Aorta (tissue), 5 donors: ENCODE measurements around the gene POLR3C. TPM values are rescaled to one million over a fixed set of nuclear protein-coding genes. Genes with fewer than 3 reads are reported as not detected.

Source experiments
- ATAC-seq: fragments of 200-7000 bp; cut with Tn5 transposase; one replicate; pipeline ENCODE4 v1.9.1; 2022; ENCODE audit warnings: moderate library complexity; ENCODE audit not compliant: low FRiP score
- DNase-seq, 2 donors: peaks; one replicate each; pipeline ENCODE4 v3.0.0-alpha.2; 2020
- H3K27ac ChIP-seq, 2 donors: one replicate each; pipeline ENCODE4 v1.5.1; 2013; ENCODE audit warnings: low read length in 2 of 2, mild to moderate bottlenecking in 2 of 2, moderate library complexity in 2 of 2, control low read depth in 1 of 2, inconsistent platforms in 1 of 2, low read depth in 1 of 2
- H3K27me3 ChIP-seq, 2 donors: one replicate each; pipeline ENCODE4 v1.6.1; 2013; ENCODE audit warnings: control low read depth in 1 of 2, low read length in 1 of 2, mild to moderate bottlenecking in 1 of 2, moderate library complexity in 1 of 2; ENCODE audit not compliant: insufficient read depth in 2 of 2, control insufficient read depth in 1 of 2
- H3K36me3 ChIP-seq, 2 donors: one replicate each; pipeline ENCODE4 v1.6.1; 2013; ENCODE audit warnings: control low read depth in 1 of 2, low read length in 1 of 2, mild to moderate bottlenecking in 1 of 2; ENCODE audit not compliant: insufficient read depth in 2 of 2, control insufficient read depth in 1 of 2
- H3K4me1 ChIP-seq, 2 donors: one replicate each; pipeline ENCODE4 v1.6.1; 2013; ENCODE audit warnings: low read length in 2 of 2, control low read depth in 1 of 2, mild to moderate bottlenecking in 1 of 2, moderate library complexity in 1 of 2; ENCODE audit not compliant: insufficient read depth in 2 of 2, control insufficient read depth in 1 of 2
- H3K4me3 ChIP-seq, 2 donors: one replicate each; pipeline ENCODE4 v1.5.1; 2013; ENCODE audit warnings: low read length in 2 of 2, control low read depth in 1 of 2, mild to moderate bottlenecking in 1 of 2
- H3K9me3 ChIP-seq: one replicate; pipeline ENCODE4 v1.6.1; 2013; ENCODE audit warnings: mild to moderate bottlenecking, low read length; ENCODE audit not compliant: control insufficient read depth
- WGBS, 2 donors: extraction: QIAGEN DNeasy Blood & Tissue Kit; methylation state at CpG; one replicate each; pipeline ENCODE4 v1.1.7; 2013; 5-methylcytosine and 5-hydroxymethylcytosine counted together
- intact Hi-C, 2 donors: fragments of 100-400 bp; cut with DNase I; formaldehyde crosslinking; loops; one replicate each; pipeline versions ENCODE4 v1.14.2 to v1.15.0; 2022
- polyA plus RNA-seq, 2 donors: library from polyadenylated mRNA; stranded (reverse); fragments of 200-250 nt; gene quantifications; one replicate each; pipeline ENCODE4 v1.2.3, GENCODE V29; 2013
- total RNA-seq, 2 donors: library from RNA; stranded (reverse); fragmentation: NEBNext Ultra II Directional; extraction: Animal tissue kit (Norgen Biotek cat#: 25700); gene quantifications; one replicate each; pipeline ENCODE4 v1.2.1, GENCODE V29; 2021
- donor health status: healthy with polysubstance abuse.
- donor health status: Bipolar disorder and iron deficiency.
- donor health status: DM: no; HTN: no; CAD: no.
- donor health status: DM: no; HTN: no; CAD: no.
- donor health status: DM: yes; HTN: yes; CAD: no.

The POLR3C gene
- total and polyA plus RNA-seq, 4 donors = 14.8 to 25.9 (median 22.4) TPM

DNA sequence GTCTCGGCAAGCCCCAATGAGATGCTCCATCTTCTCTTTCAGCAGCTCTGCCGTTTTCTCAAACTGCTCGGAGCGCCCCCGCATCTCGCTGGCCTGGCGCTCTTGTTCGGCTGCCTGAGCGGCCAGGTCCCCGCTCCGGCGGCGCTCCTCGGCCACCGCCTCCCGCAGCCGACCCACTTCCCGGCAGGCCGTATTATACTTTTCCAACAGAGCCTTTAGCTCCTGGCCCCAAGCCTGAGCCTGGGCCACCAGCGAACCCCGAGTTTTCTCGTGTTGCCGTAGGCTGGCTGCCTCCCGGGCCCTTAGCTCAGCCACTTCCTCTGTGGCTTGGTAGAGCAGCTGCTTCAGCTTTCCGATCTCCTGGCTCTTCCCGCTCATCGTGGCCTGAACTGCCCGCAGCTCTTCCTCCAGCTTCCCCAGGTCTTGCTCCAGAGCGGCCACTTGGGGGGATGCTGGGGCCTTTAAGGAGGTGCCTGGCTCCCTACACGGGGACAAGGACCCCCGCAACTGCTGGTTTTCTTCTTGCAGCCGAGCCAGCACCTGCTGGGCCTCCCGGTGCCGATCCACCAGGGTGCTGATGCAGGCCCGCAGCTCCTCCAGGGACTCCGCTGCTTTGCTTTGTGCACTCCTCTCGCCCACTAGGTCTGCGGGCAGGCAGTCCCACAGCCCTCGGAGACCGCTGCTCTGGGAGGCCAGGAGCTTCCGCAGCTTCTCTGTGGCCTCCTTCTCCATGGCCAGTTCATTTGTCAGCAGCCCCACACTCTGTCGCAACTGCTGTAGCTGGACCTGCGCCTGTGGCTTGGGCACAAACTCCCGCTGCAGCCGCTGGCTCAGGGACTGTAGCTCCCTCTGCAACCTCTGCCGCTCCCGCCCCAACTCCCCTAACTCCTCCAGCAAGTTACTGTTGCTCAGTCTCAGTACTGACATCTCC lies 48.3 kb downstream of the POLR3C start:
- Histone ChIP-seq H3K27me3 (no peaks in the 10 kb centered on the region), H3K4me3 (peak overlapping the region; percentile 32 to 36), H3K27ac (peak overlapping the region; percentile 6 to 69), H3K9me3 (no peaks in the 10 kb centered on the region), H3K4me1 (no peaks in the 10 kb centered on the region), H3K36me3 (no peaks in the 10 kb centered on the region)
- peak; percentile 87 to 89 for DNase-seq
- intact Hi-C loops = loop anchor here in 1 of 2 donors (10.0 kb wide), 1 partner anchor 83 kb away; the partner anchor contains the start of gene LIX1L
- 6 to 7% methylated on average over 47 of the region's 47 CpGs for WGBS, 2 donors
- ATAC-seq = peak; percentile 89

DNA sequence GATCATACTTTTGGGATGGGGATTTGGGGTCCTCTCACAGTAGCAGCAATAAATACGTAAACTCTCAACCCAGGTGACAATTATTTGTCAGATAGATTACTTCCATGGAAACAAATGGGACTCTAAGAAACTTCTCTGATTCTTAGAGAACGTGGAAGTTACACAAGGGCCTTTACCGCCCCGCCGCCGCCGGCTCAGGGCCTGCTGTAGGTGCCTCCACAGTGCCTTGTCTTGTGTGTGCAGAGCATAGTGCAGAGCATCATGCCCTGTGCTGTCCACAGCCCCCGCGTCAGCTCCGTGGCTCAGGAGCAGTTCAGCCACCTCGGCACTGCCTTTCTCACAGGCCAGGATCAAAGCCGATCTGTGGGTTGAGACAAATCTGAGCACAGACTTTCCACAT lies 50.6 kb downstream of the POLR3C start:
- intact Hi-C loops = loop anchor here in 1 of 2 donors (10.0 kb wide), 1 partner anchor 80 kb away; the partner anchor contains the start of gene LIX1L
- Histone ChIP-seq H3K36me3 (no peaks in the 10 kb centered on the region), H3K27ac (no peak overlapping the region), H3K27me3 (no peaks in the 10 kb centered on the region), H3K4me3 (no peak overlapping the region), H3K4me1 (no peaks in the 10 kb centered on the region), H3K9me3 (no peaks in the 10 kb centered on the region)
- DNase-seq (no peak), ATAC-seq (no peak)
- WGBS, 2 donors = 95 to 96% methylated on average over 12 of the region's 12 CpGs

GRCh38 chr1:145877923-145878486 lies 54.0 kb downstream of the POLR3C start:
- intact Hi-C loops = loop anchor here in 1 of 2 donors (10.0 kb wide), 1 partner anchor 77 kb away; the partner anchor contains the start of gene LIX1L
- no peak for ATAC-seq
- no peaks in the 10 kb centered on the region for H3K27me3 ChIP-seq
- DNase-seq = no peak
- no peaks in the 10 kb centered on the region for H3K9me3 ChIP-seq
- no peaks in the 10 kb centered on the region for H3K4me1 ChIP-seq
- 90 to 94% methylated on average over 7 of the region's 7 CpGs for WGBS, 2 donors
- H3K27ac ChIP-seq = no peak overlapping the region
- H3K36me3 ChIP-seq = no peaks in the 10 kb centered on the region
- H3K4me3 ChIP-seq = no peak overlapping the region

- ATAC-seq (no peak), DNase-seq (no peak)
- H3K27me3 ChIP-seq = no peaks in the 10 kb centered on the region
- intact Hi-C loops = loop anchor here in 1 of 2 donors (10.0 kb wide), 1 partner anchor 76 kb away; the partner anchor contains the start of gene LIX1L
- WGBS, 2 donors = 85 to 94% methylated on average over 2 of the region's 2 CpGs
- H3K4me1 ChIP-seq = no peaks in the 10 kb centered on the region
- H3K9me3 ChIP-seq = no peaks in the 10 kb centered on the region
- H3K4me3 ChIP-seq = no peak overlapping the region
- no peak overlapping the region for H3K27ac ChIP-seq
- no peaks in the 10 kb centered on the region for H3K36me3 ChIP-seq
Measured at GRCh38 chr1:145878724-145879123, 54.7 kb downstream of the POLR3C start.

DNA sequence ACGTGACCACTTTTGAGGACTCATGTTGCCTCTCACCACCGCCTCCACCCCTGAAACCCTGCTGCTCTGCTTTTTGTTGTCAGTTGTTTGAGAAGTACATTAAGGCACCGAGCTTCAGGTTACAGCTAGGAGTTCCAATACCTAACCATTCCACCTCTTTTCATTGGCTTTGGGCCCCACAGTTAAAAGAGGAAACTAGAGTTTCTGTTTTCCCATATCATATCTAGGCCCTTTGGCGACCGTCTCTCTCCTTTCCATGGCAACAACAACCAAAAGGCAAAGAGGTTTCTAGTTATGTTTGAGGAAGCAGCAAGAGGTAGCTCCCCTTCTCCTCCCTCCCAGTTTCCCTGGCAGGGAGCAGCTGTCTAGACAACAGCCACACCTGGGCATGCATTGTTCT lies 55.8 kb downstream of the POLR3C start:
- intact Hi-C loops = loop anchor here in 1 of 2 donors (10.0 kb wide), 1 partner anchor 75 kb away; the partner anchor contains the start of gene LIX1L
- ATAC-seq (no peak), DNase-seq (no peak)
- no peaks in the 10 kb centered on the region for H3K36me3 ChIP-seq
- H3K9me3 ChIP-seq = no peaks in the 10 kb centered on the region
- no peak overlapping the region for H3K27ac ChIP-seq
- H3K4me1 ChIP-seq = no peaks in the 10 kb centered on the region
- no peaks in the 10 kb centered on the region for H3K27me3 ChIP-seq
- no peak overlapping the region for H3K4me3 ChIP-seq
- WGBS, 2 donors = 70 to 77% methylated on average over 5 of the region's 5 CpGs

- no peak overlapping the region for H3K27ac ChIP-seq
- ATAC-seq = no peak
- no peaks in the 10 kb centered on the region for H3K9me3 ChIP-seq
- no peak for DNase-seq
- H3K36me3 ChIP-seq = no peaks in the 10 kb centered on the region
- 94 to 96% methylated on average over 1 of the region's 1 CpG for WGBS, 2 donors
- intact Hi-C loops = no loop called here
- no peak overlapping the region for H3K4me3 ChIP-seq
- H3K27me3 ChIP-seq = no peaks in the 10 kb centered on the region
- no peaks in the 10 kb centered on the region for H3K4me1 ChIP-seq
Measured at GRCh38 chr1:145884675-145885074, 60.7 kb downstream of the POLR3C start.

DNA sequence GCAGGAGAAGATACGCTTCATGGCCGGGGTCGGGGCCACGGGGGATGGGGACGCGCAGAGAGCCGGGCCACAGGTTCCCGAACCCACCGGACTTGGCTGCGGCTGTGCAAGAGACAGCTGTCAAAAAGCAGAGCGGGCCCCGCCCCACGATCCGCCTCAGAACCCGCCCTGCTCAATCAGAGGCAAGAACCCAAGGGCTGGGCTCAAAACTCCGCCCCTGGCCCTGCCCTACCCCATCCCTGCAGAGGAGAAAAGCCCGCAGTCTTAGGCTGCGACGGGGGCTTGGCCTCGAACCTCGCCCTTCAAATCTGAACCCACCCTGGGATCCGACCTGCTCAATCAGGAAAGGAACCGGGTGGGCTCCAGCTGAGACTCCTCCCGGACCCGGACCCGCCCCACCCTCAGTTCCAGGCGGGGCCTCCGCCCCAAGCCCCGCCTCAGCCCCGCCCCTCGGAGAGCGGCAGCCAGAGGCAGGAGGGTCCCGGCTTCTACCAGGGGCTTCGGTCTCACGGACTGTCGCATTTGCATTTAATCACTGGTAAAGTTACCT lies 61.8 kb downstream of the POLR3C start, which contains the start of gene ANKRD35:
Gene ANKRD35, minus strand, starts transcription at position 129 of the 550 bp plus-strand sequence. Its CDS starts 108 bp downstream, at position 21.
- Histone ChIP-seq H3K36me3 (no peaks in the 10 kb centered on the region), H3K27ac (no peak within 1 kb of the TSS), H3K4me1 (no peaks in the 10 kb centered on the region), H3K9me3 (no peaks in the 10 kb centered on the region), H3K4me3 (peak within 1 kb of the TSS; percentile 42 to 87), H3K27me3 (no peaks in the 10 kb centered on the region)
- DNase-seq = peak; percentile 90 to 95
- WGBS, 2 donors = 1% methylated on average over 35 to 36 of the region's 36 CpGs
- peak; percentile 93 for ATAC-seq
- intact Hi-C loops = no loop called here

GRCh38 chr1:145886390-145886789 lies 62.4 kb downstream of the POLR3C start:
- Histone ChIP-seq H3K9me3 (no peaks in the 10 kb centered on the region), H3K36me3 (no peaks in the 10 kb centered on the region), H3K4me3 (peak overlapping the region; percentile 42 to 87), H3K27me3 (no peaks in the 10 kb centered on the region), H3K4me1 (peaks cover 0 to 4% of the 10 kb centered on the region in 2 donors), H3K27ac (no peak overlapping the region)
- ATAC-seq (peak; percentile 21), DNase-seq (no peak)
- intact Hi-C loops = no loop called here
- WGBS, 2 donors = 42 to 46% methylated on average over 11 of the region's 11 CpGs
